Measurements from ENCODE around the gene ACOX2.
A peak's percentile ranks its signal among the peaks of the same experiment; 100 is the strongest.

- peak; percentile 26 to 28 for TF ChIP-seq POLR2A (IDR thresholded peaks at IDR 0.05)
- TF ChIP-seq CTCF (IDR thresholded peaks at IDR 0.05): peak; percentile 78 to 94 (median 89)
- peak; percentile 85 for TF ChIP-seq POLR2AphosphoS5 (IDR thresholded peaks at IDR 0.05)
These were observed 48.2 kb upstream of the ACOX2 start for GRCh38 chr3:58585005-58585786.

Data from gastroesophageal sphincter (tissue), 3 donors.